ENCODE data around the gene NIBAN1.

GRCh38 chr1:184951788-184952187 is 22.5 kb downstream of the NIBAN1 start:
- TF ChIP-seq CTCF (IDR thresholded peaks at IDR 0.05) (no peak), POLR2A (IDR thresholded peaks at IDR 0.05) (no peak)

All from testis (tissue), 2 donors.